ENCODE measurements around the gene IGF2BP2.

IGF2BP2 gene

GRCh38 chr3:185837414-185837813 lies 12.6 kb upstream of the IGF2BP2 start:
- DNase-seq (ENCODE audit: low spot score), result no peak
- no peak for TF ChIP-seq CTCF (IDR thresholded peaks at IDR 0.05; ENCODE audit: extremely low read depth, missing control alignments)

GRCh38 chr3:185831990-185832389 lies 7.1 kb upstream of the IGF2BP2 start:
- DNase-seq (ENCODE audit: low spot score), result no peak
- TF ChIP-seq CTCF (IDR thresholded peaks at IDR 0.05; ENCODE audit: extremely low read depth, missing control alignments), result no peak

- TF ChIP-seq CTCF (IDR thresholded peaks at IDR 0.05; ENCODE audit: extremely low read depth, missing control alignments), result no peak
- DNase-seq (ENCODE audit: low spot score), result no peak
Measured at GRCh38 chr3:185831195-185831594, 6.4 kb upstream of the IGF2BP2 start.

- no peak for TF ChIP-seq CTCF (IDR thresholded peaks at IDR 0.05; ENCODE audit: extremely low read depth, missing control alignments)
- no peak for DNase-seq (ENCODE audit: low spot score)
Measured at GRCh38 chr3:185830018-185830797, 5.4 kb upstream of the IGF2BP2 start.

- no peak for TF ChIP-seq CTCF (IDR thresholded peaks at IDR 0.05; ENCODE audit: extremely low read depth, missing control alignments)
- DNase-seq (ENCODE audit: low spot score), result no peak
Measured at GRCh38 chr3:185828755-185829154, 3.9 kb upstream of the IGF2BP2 start.

GRCh38 chr3:185827595-185828344 lies 2.9 kb upstream of the IGF2BP2 start:
- TF ChIP-seq CTCF (IDR thresholded peaks at IDR 0.05; ENCODE audit: extremely low read depth, missing control alignments), result no peak
- no peak for DNase-seq (ENCODE audit: low spot score)

Measured in GM20000 (cell line).